Lower leg skin (tissue), 3 donors: ENCODE measurements around the gene KDELR3.

Experiments used
- POLR2A ChIP-seq, 2 donors: fragments of 450-650 bp; IDR thresholded peaks; one replicate each; pipeline ENCODE4 v1.6.1; 2016 to 2017; ENCODE audit warnings: antibody characterized with exemption in 2 of 2, mild to moderate bottlenecking in 1 of 2, moderate library complexity in 1 of 2
- TF ChIP-seq, protein P1 (sequence below), 3 donors: fragments of 450-650 bp; IDR thresholded peaks; one replicate each; pipeline ENCODE4 v1.5.1; 2016; ENCODE audit warnings: antibody characterized with exemption in 3 of 3, mild to moderate bottlenecking in 3 of 3, moderate library complexity in 2 of 3

DNA sequence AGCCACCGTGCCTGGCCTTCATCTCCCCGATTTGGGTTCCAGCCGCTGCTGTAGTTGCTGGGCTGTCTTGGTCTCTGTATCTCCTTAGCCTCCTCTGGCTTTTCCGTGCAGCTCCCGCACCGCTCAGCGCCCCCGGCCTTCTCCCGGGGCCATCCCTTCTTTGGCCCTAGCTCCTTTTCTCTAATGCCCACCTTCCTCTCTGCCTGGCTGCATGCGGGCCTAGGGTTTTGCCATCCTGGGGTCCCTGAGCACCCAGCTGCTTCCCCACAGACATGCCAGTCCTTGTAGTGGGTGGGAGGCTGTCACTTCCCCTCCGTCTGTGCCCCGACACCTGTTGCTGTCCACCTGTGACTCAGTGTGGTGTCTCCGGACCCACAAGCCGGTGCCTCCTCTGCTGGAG lies 49.3 kb upstream of the KDELR3 start:
- TF ChIP-seq POLR2A (IDR thresholded peaks at IDR 0.05), result no peak
- TF ChIP-seq, protein P1, sequence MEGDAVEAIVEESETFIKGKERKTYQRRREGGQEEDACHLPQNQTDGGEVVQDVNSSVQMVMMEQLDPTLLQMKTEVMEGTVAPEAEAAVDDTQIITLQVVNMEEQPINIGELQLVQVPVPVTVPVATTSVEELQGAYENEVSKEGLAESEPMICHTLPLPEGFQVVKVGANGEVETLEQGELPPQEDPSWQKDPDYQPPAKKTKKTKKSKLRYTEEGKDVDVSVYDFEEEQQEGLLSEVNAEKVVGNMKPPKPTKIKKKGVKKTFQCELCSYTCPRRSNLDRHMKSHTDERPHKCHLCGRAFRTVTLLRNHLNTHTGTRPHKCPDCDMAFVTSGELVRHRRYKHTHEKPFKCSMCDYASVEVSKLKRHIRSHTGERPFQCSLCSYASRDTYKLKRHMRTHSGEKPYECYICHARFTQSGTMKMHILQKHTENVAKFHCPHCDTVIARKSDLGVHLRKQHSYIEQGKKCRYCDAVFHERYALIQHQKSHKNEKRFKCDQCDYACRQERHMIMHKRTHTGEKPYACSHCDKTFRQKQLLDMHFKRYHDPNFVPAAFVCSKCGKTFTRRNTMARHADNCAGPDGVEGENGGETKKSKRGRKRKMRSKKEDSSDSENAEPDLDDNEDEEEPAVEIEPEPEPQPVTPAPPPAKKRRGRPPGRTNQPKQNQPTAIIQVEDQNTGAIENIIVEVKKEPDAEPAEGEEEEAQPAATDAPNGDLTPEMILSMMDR (IDR thresholded peaks at IDR 0.05), result no peak
